Stimulated activated CD4-positive, alpha-beta T cell treated with anti-CD3 and anti-CD28 coated beads, Interleukin-12 subunit alpha, Interleukin-12 subunit beta, amount 100 ng/mL, for 24 hours (primary cell): ENCODE results near the gene NXF3.
"Not testable (repeated sequence)": the region's sequence is repeated elsewhere in the genome, so short reads cannot be mapped to it uniquely, and the experiment has no call there.

Source experiments
- DNase-seq, 2 experiments: peaks; one replicate each; pipeline ENCODE4 v3.0.0-alpha.2; 2020; ENCODE audit warnings: low read depth in 2 of 2

NXF3 gene, protein sequence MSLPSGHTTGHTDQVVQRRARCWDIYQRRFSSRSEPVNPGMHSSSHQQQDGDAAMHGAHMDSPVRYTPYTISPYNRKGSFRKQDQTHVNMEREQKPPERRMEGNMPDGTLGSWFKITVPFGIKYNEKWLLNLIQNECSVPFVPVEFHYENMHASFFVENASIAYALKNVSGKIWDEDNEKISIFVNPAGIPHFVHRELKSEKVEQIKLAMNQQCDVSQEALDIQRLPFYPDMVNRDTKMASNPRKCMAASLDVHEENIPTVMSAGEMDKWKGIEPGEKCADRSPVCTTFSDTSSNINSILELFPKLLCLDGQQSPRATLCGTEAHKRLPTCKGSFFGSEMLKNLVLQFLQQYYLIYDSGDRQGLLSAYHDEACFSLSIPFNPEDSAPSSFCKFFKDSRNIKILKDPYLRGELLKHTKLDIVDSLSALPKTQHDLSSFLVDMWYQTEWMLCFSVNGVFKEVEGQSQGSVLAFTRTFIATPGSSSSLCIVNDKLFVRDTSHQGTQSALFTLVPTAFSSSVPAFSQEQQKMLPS

DNA sequence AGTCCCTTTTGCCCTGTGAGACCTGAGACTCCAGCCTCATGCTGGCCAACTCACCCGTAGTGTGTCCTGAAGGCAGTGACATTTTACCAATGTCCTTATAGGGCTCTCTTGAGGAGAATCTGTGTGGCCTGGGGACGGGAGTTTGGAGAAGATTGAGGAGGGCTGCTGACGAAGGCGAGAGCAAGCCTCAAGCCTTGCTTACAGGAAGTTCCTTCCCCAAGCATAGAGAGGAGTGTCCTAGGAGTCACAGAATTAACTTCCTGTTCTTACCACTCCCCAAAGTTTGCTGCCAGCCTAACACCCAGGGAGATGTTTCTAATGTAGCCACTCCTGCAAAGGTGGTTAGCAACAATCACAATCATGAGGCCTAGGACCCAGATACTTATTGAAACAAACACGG lies at the start of gene NXF3:
Gene NXF3 (minus strand): TSS at position 202 of the 400 bp plus-strand sequence. CDS start 120 bp downstream, at position 82.
- no peak for DNase-seq

DNA sequence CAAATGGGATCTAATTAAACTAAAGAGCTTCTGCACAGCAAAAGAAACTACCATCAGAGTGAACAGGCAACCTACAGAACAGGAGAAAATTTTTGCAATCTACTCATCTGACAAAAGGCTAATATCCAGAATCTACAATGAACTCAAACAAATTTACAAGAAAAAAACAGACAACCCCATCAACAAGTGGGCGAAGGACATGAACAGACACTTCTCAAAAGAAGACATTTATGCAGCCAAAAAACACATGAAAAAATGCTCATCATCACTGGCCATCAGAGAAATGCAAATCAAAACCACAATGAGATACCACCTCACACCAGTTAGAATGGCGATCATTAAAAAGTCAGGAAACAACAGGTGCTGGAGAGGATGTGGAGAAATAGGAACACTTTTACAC lies 43.6 kb upstream of the NXF3 start:
- not testable (repeated sequence) for DNase-seq

DNA sequence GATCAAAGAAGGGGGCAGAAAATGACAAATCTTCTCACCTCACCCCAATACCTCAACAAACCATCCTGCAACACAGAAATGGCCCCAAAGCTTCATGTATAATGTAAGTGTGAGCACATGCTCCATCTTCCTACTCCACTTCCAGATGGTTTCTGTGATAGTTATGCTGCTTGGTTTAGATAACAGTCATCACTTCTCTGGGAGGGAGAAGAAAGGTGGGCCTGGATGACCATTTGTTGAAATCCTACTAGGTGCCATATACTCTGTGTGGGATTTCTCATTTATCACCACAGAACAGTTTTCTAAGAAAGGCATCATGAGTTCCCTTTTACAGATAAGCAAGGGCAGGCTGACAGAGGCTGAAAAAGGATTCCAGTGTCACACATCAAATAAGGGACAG lies 31.3 kb upstream of the NXF3 start:
- no peak for DNase-seq

DNA sequence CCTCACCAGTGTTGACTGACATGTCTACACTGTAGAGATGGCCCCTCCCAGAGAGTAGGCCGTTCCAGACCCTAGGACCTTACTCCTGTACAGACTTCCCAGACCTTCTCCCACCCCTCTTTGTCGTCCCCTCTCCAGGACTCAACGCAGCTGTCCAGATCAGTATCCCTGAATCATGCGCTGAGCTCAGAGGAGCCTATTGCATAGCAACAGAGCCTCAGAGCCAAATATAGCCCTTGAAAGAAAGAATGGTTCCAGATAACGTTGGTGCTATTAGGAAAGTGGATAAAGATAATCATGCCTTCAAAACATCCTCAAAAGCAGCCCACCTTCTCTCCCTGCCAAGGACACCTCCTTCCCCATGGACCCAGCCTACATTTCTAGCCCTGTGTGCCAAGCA lies 27.8 kb upstream of the NXF3 start:
- DNase-seq = no peak

DNA sequence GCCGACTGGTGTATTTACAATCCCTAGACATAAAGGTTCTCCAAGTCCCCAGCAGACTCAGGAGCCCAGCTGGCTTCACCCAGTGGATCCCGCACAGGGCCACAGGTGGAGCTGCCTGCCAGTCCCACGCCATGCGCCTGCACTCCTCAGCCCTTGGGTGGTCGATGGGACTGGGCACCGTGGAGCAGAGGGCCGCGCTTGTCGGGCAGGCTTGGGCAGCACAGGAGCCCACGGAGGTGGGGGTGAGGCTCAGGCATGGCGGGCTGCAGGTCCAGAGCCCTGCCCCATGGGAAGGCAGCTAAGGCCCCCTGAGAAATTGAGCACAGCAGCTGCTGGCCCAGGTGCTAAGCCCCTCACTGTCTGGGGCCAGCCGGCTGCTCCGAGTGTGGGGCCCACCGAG lies 24.0 kb upstream of the NXF3 start:
- DNase-seq = not testable (repeated sequence)

DNA sequence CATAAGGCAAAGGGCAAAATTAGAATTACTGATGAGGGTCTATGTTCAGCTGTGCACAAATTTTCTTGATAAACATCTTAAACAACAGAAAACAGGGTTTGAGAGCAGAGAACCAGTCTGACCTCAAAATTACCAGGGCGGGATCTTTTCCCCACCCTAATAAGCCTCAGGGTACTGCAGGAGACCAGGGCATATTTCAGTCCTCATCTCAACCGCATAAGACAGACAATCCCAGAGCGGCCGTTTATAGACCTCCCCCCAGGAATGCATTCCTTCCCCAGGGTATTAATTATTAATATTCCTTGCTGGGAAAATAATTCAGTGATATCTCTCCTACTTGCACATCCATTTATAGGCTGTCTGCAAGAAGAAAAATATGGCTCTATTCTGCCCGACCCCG lies 16.6 kb upstream of the NXF3 start:
- DNase-seq = not testable (repeated sequence)

DNA sequence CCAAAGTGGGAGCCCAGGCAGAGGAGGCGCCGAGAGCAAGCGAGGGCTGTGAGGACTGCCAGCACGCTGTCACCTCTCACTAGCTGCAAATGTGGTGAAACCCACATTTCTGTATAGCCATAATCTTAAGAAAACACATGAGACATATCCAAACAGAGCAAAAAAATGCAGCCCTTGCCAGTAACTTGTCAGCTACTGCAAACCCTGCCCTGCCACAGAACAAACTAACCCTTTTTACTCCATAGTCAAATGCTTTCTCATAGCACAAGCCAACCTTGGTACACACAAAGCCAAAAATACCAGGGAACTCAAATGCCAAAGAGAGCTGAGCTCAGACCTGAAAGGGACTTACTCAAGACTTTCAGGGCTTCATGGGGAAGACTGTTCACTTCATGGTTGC lies 14.9 kb upstream of the NXF3 start:
- no peak for DNase-seq

DNA sequence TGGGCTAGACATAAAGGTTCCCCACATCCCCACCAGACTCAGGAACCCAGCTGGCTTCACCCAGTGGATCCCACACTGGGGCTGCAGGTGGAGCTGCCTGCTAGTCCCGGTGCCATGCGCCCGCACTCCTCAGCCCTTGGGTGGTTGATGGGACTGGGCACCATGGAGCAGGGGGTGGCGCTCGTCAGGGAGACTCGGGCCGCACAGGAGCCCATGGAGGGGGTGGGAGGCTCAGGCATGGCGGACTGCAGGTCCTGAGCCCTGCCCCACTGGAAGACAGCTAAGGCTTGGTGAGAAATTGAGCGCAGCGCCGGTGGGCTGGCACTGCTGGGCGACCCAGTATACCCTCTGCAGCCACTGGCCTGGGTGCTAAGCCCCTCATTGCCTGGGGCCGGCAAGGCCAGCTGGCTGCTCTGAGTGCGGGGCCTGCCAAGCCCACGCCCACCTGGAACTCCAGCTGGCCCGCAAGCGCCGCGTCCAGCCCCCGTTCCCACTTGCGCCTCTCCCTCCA lies 14.3 kb upstream of the NXF3 start:
- not testable (repeated sequence) for DNase-seq

DNA sequence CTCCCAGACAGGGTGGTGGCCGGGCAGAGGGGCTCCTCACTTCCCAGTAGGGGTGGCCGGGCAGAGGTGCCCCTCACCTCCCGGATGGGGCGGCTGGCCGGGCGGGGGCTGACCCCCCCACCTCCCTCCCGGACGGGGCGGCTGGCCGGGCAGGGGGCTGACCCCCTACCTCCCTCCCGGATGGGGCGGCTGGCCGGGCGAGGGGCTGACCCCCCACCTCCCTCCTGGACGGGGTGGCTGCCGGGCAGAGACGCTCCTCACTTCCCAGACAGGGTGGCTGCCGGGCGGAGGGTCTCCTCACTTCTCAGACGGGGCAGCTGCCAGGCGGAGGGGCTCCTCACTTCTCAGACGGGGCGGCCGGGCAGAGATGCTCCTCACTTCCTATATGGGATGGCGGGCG lies 11.4 kb upstream of the NXF3 start:
- DNase-seq = not testable (repeated sequence)

DNA sequence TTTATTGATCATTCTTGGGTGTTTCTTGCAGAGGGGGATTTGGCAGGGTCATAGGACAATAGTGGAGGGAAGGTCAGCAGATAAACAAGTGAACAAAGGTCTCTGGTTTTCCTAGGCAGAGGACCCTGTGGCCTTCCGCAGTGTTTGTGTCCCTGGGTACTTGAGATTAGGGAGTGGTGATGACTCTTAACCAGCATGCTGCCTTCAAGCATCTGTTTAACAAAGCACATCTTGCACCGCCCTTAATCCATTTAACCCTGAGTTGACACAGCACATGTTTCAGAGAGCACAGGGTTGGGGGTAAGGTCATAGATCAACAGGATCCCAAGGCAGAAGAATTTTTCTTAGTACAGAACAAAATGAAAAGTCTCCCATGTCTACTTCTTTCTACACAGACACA lies 10.9 kb upstream of the NXF3 start:
- DNase-seq = not testable (repeated sequence)

DNA sequence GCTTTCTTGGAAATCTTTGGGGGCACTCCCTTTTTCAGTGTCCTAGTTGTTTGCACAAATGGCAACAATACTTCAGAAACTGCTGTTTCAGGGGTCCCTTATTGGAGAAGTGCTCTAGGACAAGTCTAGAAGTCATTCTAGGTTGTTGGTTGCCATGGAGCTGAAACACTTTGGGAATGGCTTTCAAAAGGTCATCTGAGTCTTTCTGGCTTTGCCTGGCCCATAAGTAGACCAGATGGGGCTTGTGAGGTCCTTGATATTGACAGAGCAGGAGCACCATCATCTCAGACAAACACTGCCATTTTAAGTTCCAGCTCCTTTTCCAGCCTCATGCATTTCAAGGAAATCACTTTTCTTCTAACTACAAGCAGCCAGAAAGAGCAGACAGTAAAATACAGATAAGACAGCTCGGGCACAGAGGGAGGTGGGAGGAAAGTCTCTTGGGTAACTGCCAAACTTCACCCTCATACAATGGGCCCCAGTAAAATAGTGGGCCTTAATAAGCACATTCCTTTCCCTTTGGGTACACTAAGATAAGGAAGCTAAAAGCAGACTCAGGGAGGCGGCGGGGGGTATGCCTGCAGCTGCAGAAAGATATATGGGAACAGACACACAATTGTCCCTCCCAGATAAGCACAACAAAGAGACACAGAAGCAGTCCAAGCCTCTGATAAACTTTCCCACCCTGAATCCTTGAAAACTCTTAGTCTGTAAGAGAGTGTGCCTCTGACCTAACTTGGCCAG lies 8.5 kb upstream of the NXF3 start:
- no peak for DNase-seq

DNA sequence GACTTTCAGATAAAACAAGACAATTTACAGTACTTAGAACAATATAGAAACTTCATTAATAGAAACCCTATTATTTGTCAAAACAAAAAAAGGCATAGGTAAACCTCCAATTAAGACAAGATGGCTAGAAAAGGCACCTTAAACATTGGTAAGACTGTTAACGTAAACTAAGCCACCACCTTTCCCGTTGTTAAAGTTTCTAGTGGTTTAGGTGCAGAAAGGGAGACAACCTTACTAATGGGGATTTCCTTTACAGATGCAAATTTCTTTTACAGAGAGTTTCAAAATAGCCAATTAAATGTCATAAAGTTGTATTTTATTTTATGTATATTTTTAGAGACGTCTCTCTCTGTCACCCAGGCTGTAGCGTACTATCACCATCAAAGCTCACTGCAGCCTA lies 7.5 kb upstream of the NXF3 start:
- DNase-seq = no peak

DNA sequence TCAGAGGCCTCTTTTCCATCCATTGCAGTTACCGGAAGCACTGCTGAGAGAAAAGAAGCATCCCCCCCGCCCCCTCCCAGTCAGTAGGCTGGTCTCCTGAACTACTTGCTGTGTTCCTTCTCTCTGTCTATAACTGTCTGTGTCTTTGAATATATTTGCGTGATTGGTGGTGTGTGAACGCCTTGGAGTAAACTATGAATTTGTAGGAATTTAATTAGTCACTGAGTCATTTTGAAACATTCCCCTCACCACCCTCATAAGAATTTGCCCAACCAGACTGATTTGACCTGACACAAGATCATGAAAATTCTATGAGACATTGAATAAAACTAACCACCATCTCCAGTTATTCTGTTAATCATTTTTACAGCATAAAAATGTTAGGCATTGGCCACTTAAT lies 6.7 kb upstream of the NXF3 start:
- DNase-seq = no peak

DNA sequence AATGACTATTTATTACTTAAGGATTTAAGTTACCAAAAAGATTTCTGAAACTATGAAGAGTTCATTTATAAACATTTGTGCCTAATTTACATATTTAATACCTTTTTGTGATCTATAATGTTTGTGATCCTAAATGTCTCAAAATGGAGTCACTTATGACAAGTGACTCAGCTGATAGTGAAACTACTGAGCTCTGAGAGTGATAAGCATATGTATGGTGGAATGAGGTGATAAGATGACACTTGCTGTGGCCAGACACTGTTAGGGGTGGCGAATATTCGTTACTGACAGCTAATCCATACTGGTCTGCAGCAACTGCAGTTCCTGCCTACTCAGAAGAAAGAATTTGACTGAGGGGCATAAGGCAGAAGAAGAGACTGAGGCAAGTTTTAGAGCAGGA lies 5.5 kb upstream of the NXF3 start:
- DNase-seq = no peak

DNA sequence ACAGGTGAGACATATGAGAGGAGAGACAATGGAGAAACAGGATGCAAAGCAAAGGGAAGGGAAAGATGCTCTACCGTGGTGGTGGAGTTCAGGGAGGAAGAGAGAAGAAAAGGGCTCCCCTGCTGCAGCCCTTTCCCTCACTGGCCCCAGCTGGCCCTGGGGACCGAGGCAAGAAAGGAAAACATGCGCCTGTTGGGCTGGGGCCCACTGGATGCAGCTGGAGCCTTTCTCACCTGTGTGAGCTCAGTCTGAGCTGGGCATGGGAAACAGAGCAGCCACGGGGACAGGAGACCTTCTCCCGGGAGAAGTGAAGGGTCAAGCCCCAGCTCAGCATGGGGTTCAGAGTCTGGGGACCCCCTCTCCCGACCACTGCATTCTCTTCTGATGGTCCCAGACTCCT lies 11.9 kb downstream of the NXF3 start:
- DNase-seq = no peak

DNA sequence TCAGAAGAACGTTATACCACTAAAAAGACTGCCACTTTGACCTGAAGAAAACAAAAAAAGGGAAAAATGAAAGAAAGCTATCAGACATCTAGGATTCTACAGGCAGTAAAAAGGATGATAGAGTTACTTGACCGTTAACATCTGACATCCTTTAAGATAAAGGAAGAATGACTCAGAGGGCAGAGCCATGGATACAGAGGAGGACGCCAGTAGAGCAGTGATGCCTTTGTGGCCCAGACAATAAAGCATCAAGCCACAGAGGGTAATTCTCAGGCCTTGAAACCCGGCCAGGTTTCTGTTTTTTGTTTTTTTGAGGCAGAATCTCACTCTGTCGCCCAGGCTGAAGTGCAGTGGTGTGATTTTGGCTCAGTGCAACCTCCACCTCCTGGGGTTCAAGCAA lies 19.5 kb downstream of the NXF3 start:
- no peak for DNase-seq

DNA sequence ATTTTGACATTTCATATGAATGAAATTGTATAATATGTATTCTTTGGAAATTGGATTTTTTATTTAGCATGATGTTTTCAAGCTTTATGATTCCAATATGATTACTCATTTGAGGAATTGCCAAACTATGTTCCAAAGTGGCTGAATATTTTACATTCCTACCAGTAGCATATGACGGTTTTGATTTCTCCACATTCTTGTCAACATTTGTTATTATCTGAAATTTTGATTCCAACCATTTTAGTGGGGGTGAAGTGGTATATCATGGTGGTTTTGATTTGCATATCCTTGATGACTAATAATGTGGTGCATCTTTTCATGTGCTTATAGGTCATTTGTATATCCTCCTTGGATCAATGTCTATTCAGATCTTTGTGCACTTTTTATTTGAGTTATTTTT lies 26.3 kb downstream of the NXF3 start:
- no peak for DNase-seq

DNA sequence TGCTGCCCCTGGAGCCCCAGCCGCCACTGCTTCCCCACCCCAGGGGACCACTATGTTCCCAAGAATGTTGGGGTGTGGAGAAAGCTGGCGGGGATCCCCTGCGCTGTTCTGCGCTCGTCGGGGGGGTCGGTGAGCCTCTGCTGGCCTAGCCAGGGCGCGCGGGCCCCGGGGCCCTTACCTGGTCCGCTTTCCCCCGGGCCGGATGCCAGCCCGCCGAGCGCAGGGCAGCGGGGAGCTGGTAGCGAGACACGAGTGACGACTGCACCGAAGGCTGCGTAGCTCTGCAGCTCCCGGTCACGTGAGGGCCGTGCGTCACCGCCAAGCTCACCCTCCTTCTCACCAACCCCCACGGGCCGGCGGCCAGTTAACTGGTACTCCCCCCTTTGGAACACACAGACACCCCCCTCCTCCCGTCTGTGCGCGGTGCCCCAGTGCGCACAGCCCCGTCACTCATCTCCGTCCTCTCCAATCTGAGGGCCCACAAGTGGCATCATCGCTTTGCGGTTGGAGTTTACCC lies 29.0 kb downstream of the NXF3 start, which contains the start of gene BEX1:
Gene BEX1 (minus strand): TSS at position 254 of the 517 bp plus-strand sequence. CDS start 897 bp downstream, outside the sequence.
- peak in 1 of 2 experiments; percentile 2 for DNase-seq

DNA sequence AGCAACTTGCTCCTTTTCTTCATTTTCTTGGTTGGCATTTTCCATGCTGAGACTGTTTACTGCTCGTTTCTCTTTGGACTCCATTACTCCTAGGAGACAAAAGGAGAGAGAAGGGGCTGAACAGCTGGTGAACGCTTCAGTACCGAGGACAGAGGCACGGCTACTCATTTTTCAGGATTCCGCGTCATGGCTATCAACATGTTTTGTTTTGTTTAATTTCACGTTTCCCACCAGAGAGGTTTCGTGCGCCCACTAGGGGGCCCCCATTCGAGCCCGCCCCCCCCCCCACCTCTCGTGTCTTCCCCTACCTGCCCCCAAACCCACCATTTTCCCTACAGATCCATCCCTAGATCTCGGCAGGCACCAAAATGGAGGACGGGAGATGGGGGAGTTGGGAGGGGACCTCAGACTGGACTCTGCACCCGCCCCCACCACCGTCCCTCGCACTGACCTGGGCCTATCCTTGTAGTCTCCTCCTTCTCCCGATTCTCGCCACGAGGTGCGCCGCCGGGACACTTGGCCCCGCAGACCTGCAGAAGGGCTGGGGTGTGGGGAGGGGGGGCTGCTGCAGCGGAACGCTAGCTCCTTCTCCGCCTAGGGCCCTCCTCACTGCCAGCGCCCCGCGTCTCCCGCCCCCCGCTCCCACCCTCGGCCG lies 29.6 kb downstream of the NXF3 start:
- DNase-seq = no peak

DNA sequence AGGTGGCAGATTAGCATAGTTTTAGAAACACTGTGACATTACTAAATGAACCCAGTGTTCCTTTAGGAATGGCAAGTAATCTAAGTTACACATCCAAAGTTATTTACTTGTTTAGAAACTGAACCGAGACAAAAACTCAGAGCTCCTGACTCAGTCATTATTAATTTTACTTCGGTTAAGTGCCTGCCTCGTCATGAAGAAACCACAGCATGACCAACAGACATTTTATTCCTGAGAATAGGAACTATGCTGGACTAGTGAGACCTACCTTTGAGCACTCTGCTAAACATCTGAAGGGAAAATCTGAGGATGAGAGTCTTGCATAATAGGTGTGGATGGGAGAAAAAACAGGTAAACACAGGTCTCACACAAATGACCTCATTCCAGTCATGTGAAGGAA lies 31.5 kb downstream of the NXF3 start:
- no peak for DNase-seq

DNA sequence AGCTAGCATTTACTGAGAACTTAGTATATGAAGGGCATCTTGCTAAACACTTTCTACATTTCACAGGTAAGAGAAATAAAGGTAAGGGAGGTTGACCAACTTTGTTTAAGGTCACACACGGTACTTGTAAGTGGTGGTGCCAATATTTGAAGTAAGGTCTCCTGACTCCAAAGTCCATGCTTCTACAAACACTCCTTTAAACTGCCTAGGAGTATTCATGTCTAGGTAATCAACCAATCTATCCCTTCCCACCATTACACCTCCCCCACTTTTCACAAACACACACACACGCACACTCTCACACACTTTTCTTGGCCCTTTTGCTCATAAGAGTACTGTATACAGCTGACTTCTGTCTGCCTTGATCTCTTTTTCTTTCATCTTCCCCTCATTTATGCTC lies 36.0 kb downstream of the NXF3 start:
- no peak for DNase-seq

DNA sequence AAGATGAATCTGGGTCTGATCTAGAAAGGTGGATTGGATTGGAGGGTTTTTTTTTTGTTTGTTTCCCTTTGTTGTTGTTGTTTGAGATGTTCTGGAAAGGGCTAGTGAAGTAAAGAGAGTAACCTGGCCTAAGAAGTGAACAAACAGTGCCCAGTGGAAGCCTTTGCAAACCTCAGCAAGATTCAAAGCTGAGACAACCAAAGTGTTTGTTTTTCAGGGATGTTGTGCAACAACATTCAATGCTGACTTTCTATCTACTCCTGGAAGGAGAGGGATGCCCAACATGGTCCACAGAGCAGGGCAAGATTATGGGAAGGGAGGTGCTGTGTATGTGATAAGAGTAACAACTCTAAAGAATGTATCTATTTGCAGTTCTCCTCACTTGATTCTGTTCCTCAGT lies 40.3 kb downstream of the NXF3 start:
- no peak for DNase-seq
